ACHN (cell line): ENCODE data around the gene ANKRD29.
A peak's percentile ranks its signal among the peaks of the same experiment; 100 is the strongest.

ENCODE experiments used
- DNase-seq: peaks from one replicate; pipeline ENCODE4 v3.0.0-alpha.2; 2015
- in situ Hi-C: cut with HindIII; loops from 2 replicates; pipeline ENCODE4 v1.10.0; 2017; ENCODE audit warnings: low sequenced_read_pairs, low pct_ligation_motif_present, low pct_unique_long_range_greater_than_20kb

Gene ANKRD29

GRCh38 chr18:23689031-23689615 is 26.4 kb upstream of the ANKRD29 start, which contains the start of gene LAMA3:
TSS of gene LAMA3 (plus strand) at chr18:23689453. CDS start at chr18:23689684, 231 bp downstream.
- in situ Hi-C loops = no loop called here
- DNase-seq = peak; percentile 79

- in situ Hi-C loops = no loop called here
- DNase-seq = no peak
Measured at GRCh38 chr18:23688528-23688927, 25.8 kb upstream of the ANKRD29 start.

GRCh38 chr18:23684515-23685197 is 21.9 kb upstream of the ANKRD29 start:
- in situ Hi-C loops = no loop called here

GRCh38 chr18:23683671-23684070 is 21.0 kb upstream of the ANKRD29 start:
- in situ Hi-C loops = no loop called here
- no peak for DNase-seq

More at GRCh38 chr18:23684515-23685197, 21.9 kb upstream of the ANKRD29 start:
- peak; percentile 59 for DNase-seq

- no peak for DNase-seq
- in situ Hi-C loops = no loop called here
Measured at GRCh38 chr18:23683155-23683554, 20.4 kb upstream of the ANKRD29 start.

- in situ Hi-C loops = no loop called here
Measured at GRCh38 chr18:23682472-23682871, 19.8 kb upstream of the ANKRD29 start.

GRCh38 chr18:23682045-23682444 is 19.3 kb upstream of the ANKRD29 start:
- DNase-seq = no peak
- in situ Hi-C loops = no loop called here

More at GRCh38 chr18:23682472-23682871, 19.8 kb upstream of the ANKRD29 start:
- no peak for DNase-seq

- in situ Hi-C loops = no loop called here
- no peak for DNase-seq
Measured at GRCh38 chr18:23675896-23676295, 13.2 kb upstream of the ANKRD29 start.

GRCh38 chr18:23675236-23675635 is 12.5 kb upstream of the ANKRD29 start:
- no peak for DNase-seq
- in situ Hi-C loops = no loop called here

GRCh38 chr18:23673725-23674124 is 11.0 kb upstream of the ANKRD29 start:
- no peak for DNase-seq
- in situ Hi-C loops = no loop called here

- DNase-seq = no peak
- in situ Hi-C loops = no loop called here
Measured at GRCh38 chr18:23671564-23671963, 8.9 kb upstream of the ANKRD29 start.

- in situ Hi-C loops = no loop called here
- no peak for DNase-seq
Measured at GRCh38 chr18:23669804-23670405, 7.2 kb upstream of the ANKRD29 start.

- in situ Hi-C loops = no loop called here
- no peak for DNase-seq
Measured at GRCh38 chr18:23669202-23669766, 6.6 kb upstream of the ANKRD29 start.

GRCh38 chr18:23668731-23669130 is 6.0 kb upstream of the ANKRD29 start:
- in situ Hi-C loops = no loop called here

GRCh38 chr18:23667114-23667513 is 4.4 kb upstream of the ANKRD29 start:
- in situ Hi-C loops = no loop called here
- no peak for DNase-seq

More at GRCh38 chr18:23668731-23669130, 6.0 kb upstream of the ANKRD29 start:
- DNase-seq = no peak

- in situ Hi-C loops = no loop called here
- DNase-seq = no peak
Measured at GRCh38 chr18:23664674-23665073, 2.0 kb upstream of the ANKRD29 start.

GRCh38 chr18:23661735-23662308 is 889 bp downstream of the ANKRD29 start:
- no peak for DNase-seq

GRCh38 chr18:23658285-23658684 is 4.4 kb downstream of the ANKRD29 start:
- in situ Hi-C loops = no loop called here
- peak; percentile 12 for DNase-seq

More at GRCh38 chr18:23661735-23662308, 889 bp downstream of the ANKRD29 start:
- in situ Hi-C loops = no loop called here

- in situ Hi-C loops = no loop called here
- no peak for DNase-seq
Measured at GRCh38 chr18:23652232-23652631, 10.5 kb downstream of the ANKRD29 start.
